Caki2 (cell line): Measurements from ENCODE around the gene ZMYM4. TPM values are rescaled to one million over a fixed set of nuclear protein-coding genes. Genes with fewer than 3 reads are reported as not detected.
"Not testable (repeated sequence)": the region's sequence is repeated elsewhere in the genome, so short reads cannot be mapped to it uniquely, and the experiment has no call there.

Experiments used
- DNase-seq: peaks from one replicate; pipeline ENCODE4 v3.0.0-alpha.2; 2015; ENCODE audit warnings: low read depth
- in situ Hi-C: cut with HindIII; loops from 2 replicates; pipeline ENCODE4 v1.10.0; 2016; ENCODE audit warnings: low sequenced_read_pairs, low pct_unique_long_range_greater_than_20kb, mixed read lengths
- total RNA-seq: library from RNA; depleted of rRNA; stranded (reverse); fragments of >200 nt; shearing (Covaris generic); gene quantifications from 2 replicates; pipeline ENCODE4 v1.2.3, GENCODE V29; 2014; ENCODE audit warnings: low replicate concordance

ZMYM4 gene
- total RNA-seq, 1 experiment from 2014 or later = 9.7 TPM

DNA sequence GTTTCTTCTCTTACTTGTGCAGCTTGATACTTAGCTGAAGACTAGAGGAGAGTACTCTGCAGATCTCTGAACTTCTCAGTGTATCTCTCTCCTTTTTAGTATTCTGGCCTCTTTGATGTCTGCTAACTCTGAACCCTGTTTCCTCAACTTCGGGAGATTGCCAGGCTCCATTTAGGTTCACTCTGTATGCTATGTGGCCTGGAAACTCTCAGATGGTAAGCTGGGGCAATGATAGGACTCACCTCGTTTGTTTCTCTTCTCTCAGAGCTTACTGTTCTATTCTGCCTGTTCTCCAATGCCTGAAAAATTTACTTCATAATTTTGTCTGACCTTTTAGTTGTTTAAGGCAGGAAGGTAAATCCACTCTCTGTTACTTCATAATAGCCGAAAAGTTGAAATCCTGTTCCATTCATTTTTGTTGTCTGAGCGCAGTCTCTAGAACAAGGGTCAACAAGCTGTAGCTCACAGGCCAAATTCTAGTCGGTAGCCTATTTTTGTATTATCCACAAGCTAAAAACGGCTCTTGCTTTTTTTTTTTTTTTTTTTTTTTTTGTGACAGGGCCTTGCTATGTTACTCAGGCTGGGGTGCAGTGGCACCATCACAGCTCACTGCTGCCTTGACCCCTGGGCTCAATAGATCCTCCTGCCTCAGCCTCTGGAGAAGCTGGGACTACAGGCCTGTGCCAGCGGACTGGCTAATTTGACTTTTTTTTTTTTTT is 33.3 kb downstream of the ZMYM4 start:
- no peak for DNase-seq
- in situ Hi-C loops = no loop called here

DNA sequence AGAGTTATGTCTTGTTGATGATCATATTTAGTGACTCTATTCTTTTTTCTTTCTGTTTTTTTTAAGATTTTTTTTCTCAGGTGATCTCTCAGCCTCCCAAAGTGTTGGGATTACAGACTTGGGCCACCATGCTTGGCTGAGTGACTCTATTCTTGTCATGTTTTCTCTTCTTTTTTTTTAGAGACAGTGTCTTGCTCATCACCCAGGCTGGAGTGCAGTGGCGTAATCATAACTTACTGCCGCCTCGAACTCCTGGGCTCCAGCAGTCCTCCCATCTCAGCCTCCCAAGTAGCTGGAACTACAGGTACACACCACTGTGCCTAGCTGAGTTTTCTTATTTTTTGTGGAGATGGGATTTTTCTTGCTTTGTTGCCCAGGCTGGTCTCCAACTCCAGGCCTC is 36.9 kb downstream of the ZMYM4 start:
- no peak for DNase-seq
- in situ Hi-C loops = no loop called here

DNA sequence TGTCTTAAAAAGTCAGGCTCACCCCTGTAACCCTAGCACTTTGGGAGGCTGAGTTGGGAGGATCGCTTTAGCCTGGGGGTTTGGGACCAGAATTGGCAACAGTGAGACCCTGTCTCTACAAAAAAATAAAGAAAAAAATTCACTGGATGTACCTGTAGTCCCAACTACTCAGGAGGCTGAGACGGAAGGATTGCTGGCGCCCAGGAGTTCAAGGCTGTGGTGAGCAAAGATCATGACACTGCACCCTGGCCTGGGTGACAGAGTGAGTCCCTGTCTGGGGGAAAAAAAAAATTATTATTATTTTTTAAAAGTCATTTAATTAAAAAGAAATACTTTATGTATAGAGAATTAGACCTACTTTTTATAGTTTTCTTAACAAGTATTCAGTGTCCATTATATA is 47.1 kb downstream of the ZMYM4 start:
- in situ Hi-C loops = no loop called here
- DNase-seq = no peak

DNA sequence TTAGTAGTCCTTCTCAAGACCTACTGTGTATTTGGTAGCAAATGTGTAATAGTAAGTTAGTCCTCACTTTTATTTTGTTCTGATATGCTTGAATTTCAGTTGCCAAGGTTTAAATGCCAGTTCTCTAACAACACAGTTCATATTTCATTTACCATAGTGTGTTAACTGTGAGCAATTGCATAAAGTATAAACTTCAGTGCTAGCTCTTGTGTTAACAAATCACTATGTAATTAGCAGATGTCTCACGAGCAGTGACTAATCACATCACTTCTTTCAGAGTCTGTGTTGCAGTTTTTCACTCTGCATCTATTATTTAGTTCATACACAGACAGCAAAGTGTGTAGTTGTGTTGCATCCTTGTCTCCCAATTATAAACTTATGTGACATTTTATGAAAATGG is 47.8 kb downstream of the ZMYM4 start:
- in situ Hi-C loops = no loop called here
- no peak for DNase-seq

DNA sequence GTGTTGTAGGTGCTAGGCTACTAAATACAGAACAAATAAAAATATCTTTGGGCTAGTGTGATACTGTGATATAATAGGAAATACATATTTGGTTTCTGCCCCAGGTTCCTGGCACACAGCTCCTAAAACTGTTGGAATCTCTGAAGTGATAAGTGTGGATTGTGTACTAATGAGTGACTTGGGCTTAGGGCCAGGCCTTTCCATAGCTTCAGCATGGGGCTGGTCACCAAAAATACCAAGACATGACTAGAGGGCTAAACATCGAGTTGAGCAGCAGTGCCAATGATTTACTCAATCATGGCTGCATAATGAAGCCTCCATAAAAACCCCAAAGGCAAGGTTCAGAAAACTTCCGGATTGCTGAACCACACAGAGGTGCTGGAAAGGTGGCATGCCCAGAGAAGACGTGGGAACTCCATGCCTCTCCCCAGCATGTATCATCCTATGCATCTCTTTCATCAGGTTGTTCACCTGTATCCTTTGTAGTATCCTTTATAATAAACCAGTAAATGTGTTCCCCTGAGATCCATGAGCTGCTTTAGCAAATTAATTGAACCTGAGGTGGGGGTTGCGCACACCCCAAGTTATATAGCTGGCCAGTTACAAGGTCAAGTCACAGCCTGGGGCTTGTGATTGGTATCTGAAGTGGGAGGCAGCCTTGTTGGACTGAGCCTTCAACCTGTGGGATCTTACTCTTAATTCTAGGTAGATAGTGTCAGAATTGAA is 51.6 kb downstream of the ZMYM4 start:
- DNase-seq = no peak
- in situ Hi-C loops = no loop called here

DNA sequence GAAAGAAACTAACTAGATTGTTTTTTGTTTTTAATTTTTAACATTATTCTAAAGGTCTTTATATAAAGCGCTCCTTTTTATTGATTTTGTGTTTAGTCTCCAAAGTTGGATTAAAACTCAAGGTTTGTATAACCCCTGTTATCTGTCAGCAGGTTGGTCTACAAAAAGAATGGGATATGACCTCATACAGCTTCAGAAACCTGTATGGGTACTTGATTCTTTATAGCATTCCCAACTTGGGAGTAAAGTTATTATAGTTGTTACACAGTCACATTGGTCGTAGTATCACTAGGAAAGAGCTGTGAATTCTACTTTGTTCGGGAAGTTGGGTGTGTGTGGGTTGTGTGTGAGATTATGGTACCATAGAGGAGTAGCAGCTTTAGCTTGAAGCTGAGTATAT is 52.4 kb downstream of the ZMYM4 start:
- in situ Hi-C loops = no loop called here
- DNase-seq = no peak

DNA sequence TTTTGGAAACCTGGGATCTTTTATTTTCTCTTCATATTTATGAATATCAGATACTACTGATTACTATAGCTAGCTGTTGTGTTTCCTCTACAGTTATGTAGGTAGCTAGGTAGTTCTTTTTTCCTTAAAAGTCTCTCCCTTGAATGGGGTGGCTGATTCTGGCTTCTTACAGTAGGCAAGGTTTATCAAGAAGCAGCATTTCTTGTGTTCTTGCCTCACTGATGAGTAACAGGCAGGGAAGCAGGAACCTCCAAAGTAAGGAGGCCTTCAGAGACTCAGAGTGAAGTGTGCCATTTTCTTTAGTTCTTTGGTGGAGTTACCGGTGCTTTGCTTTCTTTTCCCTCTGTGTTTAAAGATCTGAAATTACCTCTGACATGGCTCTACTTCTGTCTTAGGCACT is 56.0 kb downstream of the ZMYM4 start:
- DNase-seq = no peak
- in situ Hi-C loops = no loop called here

DNA sequence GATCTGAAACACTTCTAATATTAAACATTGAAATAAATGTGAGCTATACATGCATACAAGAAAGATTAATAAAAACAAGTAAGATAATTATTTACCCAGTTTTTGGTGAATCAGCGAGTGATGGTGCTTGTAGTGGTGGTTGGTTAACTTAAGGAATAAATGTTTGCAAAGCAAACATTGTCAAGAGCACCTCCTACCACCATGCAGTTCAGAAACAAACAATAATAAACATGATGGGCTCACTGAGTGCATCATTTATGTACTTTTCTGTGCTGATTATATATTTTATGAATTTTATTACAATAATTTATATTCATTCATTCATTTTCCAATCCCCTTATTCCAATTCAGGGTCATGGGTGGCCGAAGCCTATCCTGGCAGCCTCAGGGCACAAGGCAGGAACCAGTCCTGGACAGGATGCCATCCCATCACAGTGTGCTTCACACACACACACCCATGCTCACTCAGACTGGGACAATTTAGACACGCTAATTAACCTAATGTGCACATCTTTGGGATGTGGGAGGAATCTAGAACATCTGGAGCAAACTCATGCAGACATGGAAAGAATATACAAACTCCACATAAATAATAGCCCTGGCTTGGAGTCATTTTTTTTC is 57.8 kb downstream of the ZMYM4 start:
- DNase-seq = no peak
- in situ Hi-C loops = no loop called here

DNA sequence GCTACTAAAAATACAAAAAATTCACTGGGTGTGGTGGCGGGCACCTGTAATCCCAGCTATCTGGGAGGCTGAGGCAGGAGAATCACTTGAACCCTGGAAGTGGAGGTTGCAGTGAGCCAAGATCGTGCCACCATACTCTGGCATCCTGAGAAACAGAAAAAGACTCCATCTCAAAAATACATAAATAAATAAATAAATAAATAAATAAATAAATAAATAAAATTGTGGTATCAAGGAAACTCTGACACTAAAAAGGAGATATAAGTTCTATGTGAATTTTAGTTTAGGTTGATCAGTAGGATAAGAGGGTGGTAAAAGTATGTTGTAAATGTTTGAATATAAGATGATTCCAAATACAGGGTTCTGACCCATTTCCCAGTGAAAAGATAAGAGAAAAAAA is 63.1 kb downstream of the ZMYM4 start:
- in situ Hi-C loops, DNase-seq: not testable (repeated sequence)

DNA sequence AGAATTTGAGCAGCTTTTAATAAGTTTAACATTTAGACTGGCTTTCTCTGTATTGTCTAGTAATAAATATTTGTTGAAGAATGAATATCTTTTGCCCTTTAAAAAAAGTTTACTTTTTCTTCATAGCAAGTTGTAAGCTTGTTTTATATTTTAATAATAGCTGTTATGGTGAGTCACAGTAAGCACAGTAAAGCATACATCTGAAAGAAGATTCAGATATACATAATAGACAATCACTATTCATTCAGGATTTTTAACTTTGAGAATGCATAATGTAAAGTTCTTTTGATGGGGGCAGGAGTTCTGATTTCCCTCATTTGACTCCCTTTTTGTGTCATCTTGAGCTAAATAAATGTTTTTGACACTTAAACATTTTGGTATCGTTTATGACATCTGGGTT is 66.0 kb downstream of the ZMYM4 start:
- in situ Hi-C loops = no loop called here

DNA sequence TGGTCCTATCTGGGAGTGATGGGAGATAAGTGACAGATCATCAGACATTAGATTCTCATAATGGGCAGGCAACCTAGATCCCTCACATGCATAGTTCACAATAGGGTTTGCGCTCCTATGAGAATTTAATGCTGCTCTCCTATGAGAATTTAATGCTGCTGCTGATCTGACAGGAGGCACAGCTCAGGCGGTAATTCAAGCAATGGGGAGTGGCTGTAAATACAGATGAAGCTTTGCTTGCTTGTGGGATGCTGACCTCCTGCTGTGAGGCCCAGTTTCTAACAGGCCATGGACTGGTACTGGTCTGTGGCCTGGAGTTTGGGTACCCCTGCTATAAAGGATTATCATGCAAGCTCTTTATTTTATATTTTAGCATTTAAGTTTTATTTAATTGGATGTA is 72.0 kb downstream of the ZMYM4 start:
- no peak for DNase-seq
- in situ Hi-C loops = no loop called here

More for the DNA sequence above, 66.0 kb downstream of the ZMYM4 start:
- DNase-seq = no peak

DNA sequence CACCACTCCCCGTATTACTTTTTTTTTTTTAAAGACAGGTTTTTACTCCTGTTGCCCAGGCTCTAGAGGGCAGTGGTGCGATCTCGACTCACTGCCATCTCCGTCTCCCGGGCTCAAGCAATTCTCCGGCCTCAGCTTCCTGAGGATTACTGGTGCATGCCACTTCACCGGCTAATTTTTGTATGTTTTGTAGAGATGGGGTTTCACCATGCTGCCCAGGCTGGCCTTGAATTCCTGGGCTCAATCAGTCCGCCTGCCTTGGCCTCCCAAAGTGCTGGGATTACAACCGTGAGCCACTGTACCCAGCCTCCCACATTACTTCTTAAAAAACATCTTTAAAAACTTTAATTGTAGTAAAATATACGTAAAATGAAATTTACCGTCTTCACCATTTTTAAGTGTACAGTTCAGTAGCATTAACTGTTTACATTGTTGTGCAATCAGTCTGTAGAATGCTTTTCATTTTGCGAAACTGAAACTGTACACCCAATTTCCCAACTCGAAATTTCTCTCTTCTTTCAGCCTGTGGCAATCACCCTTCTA is 77.0 kb downstream of the ZMYM4 start:
- in situ Hi-C loops = no loop called here
- DNase-seq = no peak

DNA sequence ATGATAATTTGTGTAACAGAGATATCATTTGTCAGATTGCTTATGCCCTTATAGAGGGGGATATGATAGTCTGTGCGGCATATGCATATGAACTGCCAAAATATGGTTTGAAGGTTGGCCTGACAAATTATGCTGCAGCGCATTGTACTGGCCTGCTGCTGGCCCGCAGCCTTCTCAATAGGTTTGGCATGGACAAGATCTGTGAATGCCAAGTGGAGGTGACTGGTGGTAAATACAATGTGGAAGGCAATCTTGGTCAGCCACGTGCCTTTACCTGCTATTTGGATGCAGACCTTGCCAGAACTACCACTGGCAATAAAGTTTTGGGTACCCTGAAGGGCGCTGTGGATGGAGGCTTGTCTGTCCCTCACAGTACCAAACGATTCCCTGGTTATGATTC is 82.4 kb downstream of the ZMYM4 start:
- no peak for DNase-seq
- in situ Hi-C loops = no loop called here

DNA sequence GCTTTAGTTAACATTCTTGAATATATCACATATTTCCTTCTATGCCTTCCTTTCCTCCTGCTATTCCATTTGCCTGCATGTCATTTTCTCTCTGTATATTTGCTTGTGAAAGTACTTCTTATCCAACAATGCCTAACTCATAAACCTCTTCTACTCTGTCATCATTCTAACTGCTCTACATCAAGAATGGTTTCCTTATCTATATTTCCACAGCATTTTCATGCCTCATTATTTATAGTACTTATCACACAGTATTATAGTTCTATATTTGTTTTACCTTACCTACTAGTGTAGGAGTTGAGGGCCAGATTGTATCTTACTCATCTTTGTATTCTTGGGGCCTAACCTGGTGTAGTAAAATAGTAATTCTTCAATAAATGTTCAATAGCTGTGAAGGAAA is 91.5 kb downstream of the ZMYM4 start:
- DNase-seq = no peak

DNA sequence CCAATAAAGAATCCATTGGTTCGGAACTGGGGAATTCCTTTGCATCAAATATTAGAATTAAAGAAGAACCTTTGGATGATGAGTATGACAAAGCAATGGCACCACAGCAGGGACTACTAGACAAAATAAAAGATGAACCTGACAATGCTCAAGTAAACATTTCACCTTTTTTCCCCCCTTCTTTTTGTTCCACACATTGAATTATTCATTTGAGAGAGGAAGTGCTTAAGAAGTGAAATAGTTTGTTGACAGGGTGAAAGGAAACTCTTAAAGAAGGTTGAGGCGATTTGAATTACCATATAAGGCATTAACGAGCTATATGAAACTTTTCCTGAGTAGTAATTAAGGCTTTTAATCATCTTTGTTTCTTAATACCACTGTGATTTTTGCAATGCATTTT is 93.1 kb downstream of the ZMYM4 start:
- no peak for DNase-seq
- in situ Hi-C loops = no loop called here

More for the DNA sequence above, 91.5 kb downstream of the ZMYM4 start:
- in situ Hi-C loops = no loop called here

DNA sequence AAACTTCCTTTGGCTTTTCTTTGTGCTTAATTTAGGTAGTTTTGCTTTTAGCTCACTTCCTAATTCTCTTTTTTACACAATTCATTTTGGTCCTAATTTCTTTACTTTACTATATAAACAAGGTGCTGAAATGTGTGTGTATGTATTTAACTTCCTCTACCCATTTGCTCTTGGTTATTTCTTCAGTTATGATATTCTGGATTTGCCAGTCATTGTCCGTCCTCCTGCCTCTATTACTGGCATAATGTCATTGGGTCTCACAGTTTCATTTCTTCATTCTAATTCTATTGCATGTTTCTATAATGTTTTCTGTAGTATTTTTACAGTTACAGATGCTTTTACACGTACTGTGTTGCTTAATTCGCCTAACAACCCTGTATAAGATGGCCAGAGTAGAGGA is 96.2 kb downstream of the ZMYM4 start:
- in situ Hi-C loops = no loop called here
- no peak for DNase-seq

DNA sequence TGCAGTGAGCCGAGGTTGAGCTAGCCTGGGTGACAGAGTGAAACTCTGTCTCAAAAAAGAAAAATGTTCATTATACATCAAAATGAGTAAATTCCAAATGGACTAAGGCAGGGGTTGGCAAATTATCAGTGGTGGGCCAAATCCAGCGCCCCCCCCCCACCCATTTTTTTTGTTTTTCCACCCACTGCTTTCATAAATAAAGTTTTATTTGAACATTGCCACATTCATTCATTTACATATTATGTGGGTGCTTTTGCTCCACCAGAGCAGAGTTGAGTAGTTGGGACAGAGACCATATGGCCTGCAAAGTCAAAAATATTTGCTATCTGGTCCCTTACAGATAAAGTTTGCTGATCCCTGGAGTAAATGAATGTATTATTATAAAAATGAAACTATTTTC is 99.4 kb downstream of the ZMYM4 start:
- DNase-seq = no peak
- in situ Hi-C loops = no loop called here

DNA sequence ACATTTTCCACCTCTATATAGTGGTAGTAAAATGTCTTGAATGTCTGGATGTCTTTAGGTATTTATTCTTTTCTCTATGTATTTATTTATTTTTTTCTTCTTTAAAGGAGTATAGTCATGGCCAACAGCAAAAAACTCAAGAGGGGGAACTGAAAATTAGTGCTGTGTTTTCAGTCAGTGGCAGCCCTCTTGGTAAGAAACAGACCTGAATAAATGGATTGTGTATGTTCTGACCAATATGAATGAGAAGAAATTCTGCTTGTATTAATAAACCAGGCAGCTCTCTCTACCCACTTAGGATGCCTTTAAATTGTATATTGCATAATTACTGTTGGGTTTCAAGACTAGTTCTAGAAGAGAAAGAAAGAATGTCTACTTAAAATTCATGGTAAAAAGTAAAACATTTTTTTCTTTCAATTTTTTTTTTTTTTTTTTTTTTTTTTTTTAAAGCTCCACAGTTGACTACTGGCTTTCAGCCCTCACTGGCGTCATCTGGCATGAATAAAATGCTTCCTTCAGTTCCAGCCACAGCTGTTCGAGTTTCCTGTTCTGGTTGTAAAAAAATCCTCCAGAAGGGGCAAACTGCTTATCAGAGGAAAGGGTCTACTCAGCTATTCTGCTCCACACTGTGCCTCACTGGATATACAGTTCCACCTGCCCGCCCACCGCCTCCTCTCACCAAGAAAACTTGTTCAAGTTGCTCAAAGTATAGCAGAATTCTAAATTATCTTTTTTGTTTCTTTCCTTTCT is 101.6 kb downstream of the ZMYM4 start:
- no peak for DNase-seq

DNA sequence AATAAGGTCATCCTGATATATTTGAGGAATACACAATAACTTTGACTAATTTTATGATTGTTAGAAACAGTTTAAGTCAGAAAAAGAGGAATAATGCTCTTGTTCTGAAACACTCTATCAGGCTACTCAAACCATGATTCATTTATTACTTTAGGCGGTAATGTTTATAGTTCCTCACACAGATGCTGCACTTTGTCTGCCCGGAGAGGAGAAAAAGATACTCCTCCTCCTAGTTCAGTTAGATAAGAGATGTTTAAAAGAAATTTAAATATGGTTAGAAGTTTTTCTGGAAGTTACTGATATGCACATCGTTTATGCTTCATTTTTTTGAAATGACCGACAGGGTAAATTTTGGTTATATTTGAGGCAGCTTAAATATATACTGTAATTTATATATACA is 103.0 kb downstream of the ZMYM4 start:
- in situ Hi-C loops = no loop called here
- no peak for DNase-seq

More for the DNA sequence above, 101.6 kb downstream of the ZMYM4 start:
- in situ Hi-C loops = no loop called here
